HepG2 (cell line): Measurements from ENCODE around the gene DDR1. TPM values are rescaled to one million over a fixed set of nuclear protein-coding genes. Genes with fewer than 3 reads are reported as not detected.

Experiments used
- EHMT2 ChIP-seq: fragments of 200-600 bp; sonication (generic); IDR thresholded peaks from 2 replicates; pipeline ENCODE4 v1.7.0; 2017; ENCODE audit warnings: antibody characterized with exemption, low read depth, low read length, borderline replicate concordance
- HES4 ChIP-seq: sonication (generic); formaldehyde crosslinking; IDR thresholded peaks from 2 replicates; pipeline ENCODE4 v1.9.0; 2021; ENCODE audit warnings: mild to moderate bottlenecking, missing genetic modification reagents, borderline replicate concordance
- NKX3-1 ChIP-seq: sonication (generic); formaldehyde crosslinking; IDR thresholded peaks from 2 replicates; pipeline ENCODE4 v1.5.0; 2020; ENCODE audit warnings: missing genetic modification reagents
- PPARG ChIP-seq: conservative IDR thresholded peaks from 2 replicates; pipeline ENCODE4 v1.6.1; 2016; ENCODE audit warnings: missing biosample characterization, missing genetic modification reagents
- RFXANK ChIP-seq: IDR thresholded peaks from 2 replicates; pipeline ENCODE4 v1.6.1; 2016
- SCMH1 ChIP-seq: sonication (generic); formaldehyde crosslinking; IDR thresholded peaks from 2 replicates; pipeline ENCODE4 v1.9.0; 2021; ENCODE audit warnings: missing genetic modification reagents, mild to moderate bottlenecking, borderline replicate concordance
- TCF7 ChIP-seq: sonication (generic); IDR thresholded peaks from 2 replicates; pipeline ENCODE4 v1.6.1; 2016; ENCODE audit warnings: antibody characterized with exemption, low read depth
- ZBTB8A ChIP-seq: sonication (generic); formaldehyde crosslinking; IDR thresholded peaks from 2 replicates; pipeline ENCODE4 v1.4.0; 2020; ENCODE audit warnings: mild to moderate bottlenecking, low read depth, missing genetic modification reagents, borderline replicate concordance
- ZNF432 ChIP-seq: sonication (generic); formaldehyde crosslinking; IDR thresholded peaks from 2 replicates; pipeline ENCODE4 v1.5.0; 2020; ENCODE audit warnings: missing genetic modification reagents, mild to moderate bottlenecking, borderline replicate concordance
- ZNF772 ChIP-seq: sonication (generic); formaldehyde crosslinking; IDR thresholded peaks from 2 replicates; pipeline ENCODE4 v1.5.0; 2020; ENCODE audit warnings: mild to moderate bottlenecking, missing genetic modification reagents
- polyA plus RNA-seq, 8 experiments: library from polyadenylated mRNA; depleted of rRNA in 3 of 8; stranded (reverse) in 7 of 8; unstranded in 1 of 8; fragments of >200 nt; fragmentation: Illumina TruSeq in 4 of 8; extraction: Trizol in 4 of 8; gene quantifications; 2 replicates each; pipeline versions ENCODE4 v1.2.1 to v1.2.3, GENCODE V29; 2011 to 2016; ENCODE audit warnings: low read depth in 4 of 8, missing spikeins in 1 of 8, mixed read lengths in 1 of 8; ENCODE audit not compliant: insufficient read depth in 1 of 8
- total RNA-seq, 5 experiments: library from RNA; depleted of rRNA; stranded (reverse); fragments of >200 nt; fragmentation: Illumina TruSeq; extraction: Trizol; gene quantifications; 2 replicates each; pipeline ENCODE4 v1.2.3, GENCODE V29; 2016; ENCODE audit warnings: low read depth in 1 of 5
- TF ChIP-seq, protein P1 (sequence below): sonication (generic); formaldehyde crosslinking; IDR thresholded peaks from 2 replicates; pipeline ENCODE4 v1.5.0; 2020; ENCODE audit warnings: mild to moderate bottlenecking, missing genetic modification reagents
- TF ChIP-seq, protein P2 (sequence below): sonication (generic); formaldehyde crosslinking; IDR thresholded peaks from 2 replicates; pipeline ENCODE4 v1.4.0; 2020; ENCODE audit warnings: missing genetic modification reagents
- TF ChIP-seq, protein P3 (sequence below): sonication (generic); formaldehyde crosslinking; IDR thresholded peaks from 2 replicates; pipeline ENCODE4 v1.9.0; 2022; ENCODE audit warnings: missing genetic modification reagents, mild to moderate bottlenecking, borderline replicate concordance
- TF ChIP-seq, protein P4 (sequence below): fragments of 450-650 bp; IDR thresholded peaks from 2 replicates; pipeline ENCODE4 v1.6.1; 2017
- TF ChIP-seq, protein P5 (sequence below): IDR thresholded peaks from 2 replicates; pipeline ENCODE4 v1.6.1; 2016; ENCODE audit warnings: low read depth
- TF ChIP-seq, protein P6 (sequence below): sonication (generic); formaldehyde crosslinking; IDR thresholded peaks from 2 replicates; pipeline ENCODE4 v1.4.0; 2020; ENCODE audit warnings: mild to moderate bottlenecking, low read depth, missing genetic modification reagents

Gene DDR1
- total and polyA plus RNA-seq, 2 of the 13 experiments (the other 11 are each of a cell fraction or from before 2014, with no cell fraction given): 16.7 to 20.2 TPM

DNA sequence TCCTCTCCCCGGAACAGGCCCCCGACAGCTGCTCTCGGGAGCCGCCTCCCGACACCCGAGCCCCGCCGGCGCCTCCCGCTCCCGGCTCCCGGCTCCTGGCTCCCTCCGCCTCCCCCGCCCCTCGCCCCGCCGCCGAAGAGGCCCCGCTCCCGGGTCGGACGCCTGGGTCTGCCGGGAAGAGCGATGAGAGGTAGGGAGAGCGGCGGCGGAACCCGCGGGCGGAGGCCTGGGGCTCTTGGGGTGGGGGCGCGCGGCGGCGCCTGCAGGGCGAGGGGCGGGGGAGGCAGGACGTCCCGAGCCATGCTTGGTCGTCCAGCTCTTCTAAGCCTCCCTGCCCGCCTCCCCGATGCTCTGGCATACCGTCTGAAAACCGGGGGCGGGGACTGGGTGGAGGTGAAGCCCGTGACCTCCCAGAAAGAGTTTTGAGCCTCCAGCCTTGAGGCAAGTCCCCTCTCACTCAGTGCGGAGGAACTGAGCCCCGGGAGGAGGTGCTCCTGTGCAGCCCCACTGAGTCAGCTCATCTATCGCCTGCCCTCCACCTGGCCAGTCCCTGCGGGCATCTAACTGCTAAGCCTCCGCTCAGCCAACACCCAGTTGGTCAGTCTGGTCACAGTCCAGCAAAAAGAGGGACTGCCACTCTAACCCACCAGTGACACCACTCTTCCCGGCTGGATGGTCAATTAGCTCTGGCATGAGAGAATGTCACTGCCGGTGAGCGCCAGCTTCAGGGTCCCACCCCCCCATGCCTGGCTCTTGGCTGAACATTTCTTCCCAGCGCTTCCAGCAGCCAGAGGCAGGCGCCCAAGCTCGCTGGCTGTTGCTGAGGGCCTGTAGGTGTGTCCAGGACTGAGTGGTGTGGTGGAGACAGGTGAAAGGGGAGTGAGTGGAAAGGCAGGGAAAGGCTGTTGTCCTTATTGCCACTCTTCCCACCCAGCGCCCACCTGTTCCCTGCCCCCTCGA lies 482 bp downstream of the DDR1 start (continued):
- no peak for TF ChIP-seq ZBTB8A
- TF ChIP-seq, protein P1, sequence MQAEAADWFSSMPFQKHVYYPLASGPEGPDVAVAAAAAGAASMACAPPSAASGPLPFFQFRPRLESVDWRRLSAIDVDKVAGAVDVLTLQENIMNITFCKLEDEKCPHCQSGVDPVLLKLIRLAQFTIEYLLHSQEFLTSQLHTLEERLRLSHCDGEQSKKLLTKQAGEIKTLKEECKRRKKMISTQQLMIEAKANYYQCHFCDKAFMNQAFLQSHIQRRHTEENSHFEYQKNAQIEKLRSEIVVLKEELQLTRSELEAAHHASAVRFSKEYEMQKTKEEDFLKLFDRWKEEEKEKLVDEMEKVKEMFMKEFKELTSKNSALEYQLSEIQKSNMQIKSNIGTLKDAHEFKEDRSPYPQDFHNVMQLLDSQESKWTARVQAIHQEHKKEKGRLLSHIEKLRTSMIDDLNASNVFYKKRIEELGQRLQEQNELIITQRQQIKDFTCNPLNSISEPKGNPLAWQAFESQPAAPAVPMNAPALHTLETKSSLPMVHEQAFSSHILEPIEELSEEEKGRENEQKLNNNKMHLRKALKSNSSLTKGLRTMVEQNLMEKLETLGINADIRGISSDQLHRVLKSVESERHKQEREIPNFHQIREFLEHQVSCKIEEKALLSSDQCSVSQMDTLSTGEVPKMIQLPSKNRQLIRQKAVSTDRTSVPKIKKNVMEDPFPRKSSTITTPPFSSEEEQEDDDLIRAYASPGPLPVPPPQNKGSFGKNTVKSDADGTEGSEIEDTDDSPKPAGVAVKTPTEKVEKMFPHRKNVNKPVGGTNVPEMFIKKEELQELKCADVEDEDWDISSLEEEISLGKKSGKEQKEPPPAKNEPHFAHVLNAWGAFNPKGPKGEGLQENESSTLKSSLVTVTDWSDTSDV (CRISPR knock-in tag): 0 out of 2 replicates have a peak, but pooled peaks have one; percentile 58
- no peak for TF ChIP-seq ZNF772 (CRISPR knock-in tag)
- TF ChIP-seq PPARG (CRISPR knock-in tag): no peak
- TF ChIP-seq SCMH1 (CRISPR knock-in tag): no peak
- TF ChIP-seq, protein P2, sequence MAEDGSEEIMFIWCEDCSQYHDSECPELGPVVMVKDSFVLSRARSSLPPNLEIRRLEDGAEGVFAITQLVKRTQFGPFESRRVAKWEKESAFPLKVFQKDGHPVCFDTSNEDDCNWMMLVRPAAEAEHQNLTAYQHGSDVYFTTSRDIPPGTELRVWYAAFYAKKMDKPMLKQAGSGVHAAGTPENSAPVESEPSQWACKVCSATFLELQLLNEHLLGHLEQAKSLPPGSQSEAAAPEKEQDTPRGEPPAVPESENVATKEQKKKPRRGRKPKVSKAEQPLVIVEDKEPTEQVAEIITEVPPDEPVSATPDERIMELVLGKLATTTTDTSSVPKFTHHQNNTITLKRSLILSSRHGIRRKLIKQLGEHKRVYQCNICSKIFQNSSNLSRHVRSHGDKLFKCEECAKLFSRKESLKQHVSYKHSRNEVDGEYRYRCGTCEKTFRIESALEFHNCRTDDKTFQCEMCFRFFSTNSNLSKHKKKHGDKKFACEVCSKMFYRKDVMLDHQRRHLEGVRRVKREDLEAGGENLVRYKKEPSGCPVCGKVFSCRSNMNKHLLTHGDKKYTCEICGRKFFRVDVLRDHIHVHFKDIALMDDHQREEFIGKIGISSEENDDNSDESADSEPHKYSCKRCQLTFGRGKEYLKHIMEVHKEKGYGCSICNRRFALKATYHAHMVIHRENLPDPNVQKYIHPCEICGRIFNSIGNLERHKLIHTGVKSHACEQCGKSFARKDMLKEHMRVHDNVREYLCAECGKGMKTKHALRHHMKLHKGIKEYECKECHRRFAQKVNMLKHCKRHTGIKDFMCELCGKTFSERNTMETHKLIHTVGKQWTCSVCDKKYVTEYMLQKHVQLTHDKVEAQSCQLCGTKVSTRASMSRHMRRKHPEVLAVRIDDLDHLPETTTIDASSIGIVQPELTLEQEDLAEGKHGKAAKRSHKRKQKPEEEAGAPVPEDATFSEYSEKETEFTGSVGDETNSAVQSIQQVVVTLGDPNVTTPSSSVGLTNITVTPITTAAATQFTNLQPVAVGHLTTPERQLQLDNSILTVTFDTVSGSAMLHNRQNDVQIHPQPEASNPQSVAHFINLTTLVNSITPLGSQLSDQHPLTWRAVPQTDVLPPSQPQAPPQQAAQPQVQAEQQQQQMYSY (CRISPR knock-in tag): no peak
- TF ChIP-seq, protein P3, sequence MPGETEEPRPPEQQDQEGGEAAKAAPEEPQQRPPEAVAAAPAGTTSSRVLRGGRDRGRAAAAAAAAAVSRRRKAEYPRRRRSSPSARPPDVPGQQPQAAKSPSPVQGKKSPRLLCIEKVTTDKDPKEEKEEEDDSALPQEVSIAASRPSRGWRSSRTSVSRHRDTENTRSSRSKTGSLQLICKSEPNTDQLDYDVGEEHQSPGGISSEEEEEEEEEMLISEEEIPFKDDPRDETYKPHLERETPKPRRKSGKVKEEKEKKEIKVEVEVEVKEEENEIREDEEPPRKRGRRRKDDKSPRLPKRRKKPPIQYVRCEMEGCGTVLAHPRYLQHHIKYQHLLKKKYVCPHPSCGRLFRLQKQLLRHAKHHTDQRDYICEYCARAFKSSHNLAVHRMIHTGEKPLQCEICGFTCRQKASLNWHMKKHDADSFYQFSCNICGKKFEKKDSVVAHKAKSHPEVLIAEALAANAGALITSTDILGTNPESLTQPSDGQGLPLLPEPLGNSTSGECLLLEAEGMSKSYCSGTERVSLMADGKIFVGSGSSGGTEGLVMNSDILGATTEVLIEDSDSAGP: peak; percentile 48
- TF ChIP-seq, protein P4, sequence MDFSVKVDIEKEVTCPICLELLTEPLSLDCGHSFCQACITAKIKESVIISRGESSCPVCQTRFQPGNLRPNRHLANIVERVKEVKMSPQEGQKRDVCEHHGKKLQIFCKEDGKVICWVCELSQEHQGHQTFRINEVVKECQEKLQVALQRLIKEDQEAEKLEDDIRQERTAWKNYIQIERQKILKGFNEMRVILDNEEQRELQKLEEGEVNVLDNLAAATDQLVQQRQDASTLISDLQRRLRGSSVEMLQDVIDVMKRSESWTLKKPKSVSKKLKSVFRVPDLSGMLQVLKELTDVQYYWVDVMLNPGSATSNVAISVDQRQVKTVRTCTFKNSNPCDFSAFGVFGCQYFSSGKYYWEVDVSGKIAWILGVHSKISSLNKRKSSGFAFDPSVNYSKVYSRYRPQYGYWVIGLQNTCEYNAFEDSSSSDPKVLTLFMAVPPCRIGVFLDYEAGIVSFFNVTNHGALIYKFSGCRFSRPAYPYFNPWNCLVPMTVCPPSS: no peak
- TF ChIP-seq NKX3-1: no peak
- TF ChIP-seq, protein P5, sequence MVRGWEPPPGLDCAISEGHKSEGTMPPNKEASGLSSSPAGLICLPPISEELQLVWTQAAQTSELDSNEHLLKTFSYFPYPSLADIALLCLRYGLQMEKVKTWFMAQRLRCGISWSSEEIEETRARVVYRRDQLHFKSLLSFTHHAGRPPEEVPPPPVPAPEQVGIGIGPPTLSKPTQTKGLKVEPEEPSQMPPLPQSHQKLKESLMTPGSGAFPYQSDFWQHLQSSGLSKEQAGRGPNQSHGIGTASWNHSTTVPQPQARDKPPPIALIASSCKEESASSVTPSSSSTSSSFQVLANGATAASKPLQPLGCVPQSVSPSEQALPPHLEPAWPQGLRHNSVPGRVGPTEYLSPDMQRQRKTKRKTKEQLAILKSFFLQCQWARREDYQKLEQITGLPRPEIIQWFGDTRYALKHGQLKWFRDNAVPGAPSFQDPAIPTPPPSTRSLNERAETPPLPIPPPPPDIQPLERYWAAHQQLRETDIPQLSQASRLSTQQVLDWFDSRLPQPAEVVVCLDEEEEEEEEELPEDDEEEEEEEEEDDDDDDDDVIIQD: no peak
- TF ChIP-seq, protein P6, sequence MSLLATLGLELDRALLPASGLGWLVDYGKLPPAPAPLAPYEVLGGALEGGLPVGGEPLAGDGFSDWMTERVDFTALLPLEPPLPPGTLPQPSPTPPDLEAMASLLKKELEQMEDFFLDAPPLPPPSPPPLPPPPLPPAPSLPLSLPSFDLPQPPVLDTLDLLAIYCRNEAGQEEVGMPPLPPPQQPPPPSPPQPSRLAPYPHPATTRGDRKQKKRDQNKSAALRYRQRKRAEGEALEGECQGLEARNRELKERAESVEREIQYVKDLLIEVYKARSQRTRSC (CRISPR knock-in tag): no peak; the same call in 1 of the 2 replicates
- 0 out of 2 replicates have a peak, but pooled peaks have one; percentile 10 for TF ChIP-seq HES4 (CRISPR knock-in tag)
- no peak for TF ChIP-seq RFXANK
- no peak for TF ChIP-seq EHMT2
- no peak for TF ChIP-seq TCF7
- TF ChIP-seq ZNF432: no peak
